WTC11 (cell line): ENCODE data around the gene LPAR3. TPM values are rescaled to one million over a fixed set of nuclear protein-coding genes. Genes with fewer than 3 reads are reported as not detected.

Source experiments
- ATAC-seq: fragments of 200-7000 bp; cut with Tn5 transposase; 2 replicates; pipeline ENCODE4 v1.10.0; 2021; ENCODE audit warnings: mild to moderate bottlenecking, moderate library complexity
- CTCF ChIA-PET: fragments of 300-600 bp; sonication (Branson Sonifier 250); formaldehyde crosslinking; loops from one replicate; lab custom pipeline; 2021; ENCODE audit warnings: antibody characterized with exemption; lab: Charles Lee
- POLR2A ChIA-PET: fragments of 350-600 bp; sonication (Branson Sonifier 250); formaldehyde crosslinking; loops from one replicate; lab custom pipeline; 2021; ENCODE audit warnings: antibody characterized with exemption; lab: Charles Lee
- DNase-seq: peaks from one replicate; pipeline ENCODE4 v3.0.0; 2021; ENCODE audit warnings: low spot score
- H3K27ac Mint-ChIP-seq: 2 replicates; pipeline ENCODE4 v1.8.0; 2021; ENCODE audit warnings: mixed read lengths
- H3K27me3 Mint-ChIP-seq: 2 replicates; pipeline ENCODE4 v1.8.0; 2021; ENCODE audit warnings: low read depth, mild to moderate bottlenecking, moderate library complexity, mixed read lengths
- H3K36me3 Mint-ChIP-seq: 2 replicates; pipeline ENCODE4 v1.8.0; 2021; ENCODE audit warnings: mixed read lengths
- H3K4me1 Mint-ChIP-seq: 2 replicates; pipeline ENCODE4 v1.8.0; 2022; ENCODE audit warnings: mixed read lengths
- H3K4me3 Mint-ChIP-seq: 2 replicates; pipeline ENCODE4 v1.8.0; 2021; ENCODE audit warnings: mild to moderate bottlenecking, moderate library complexity, mixed read lengths
- H3K9me3 Mint-ChIP-seq: 2 replicates; pipeline ENCODE4 v1.8.0; 2021; ENCODE audit warnings: mixed read lengths
- CREB1 ChIP-seq: sonication (generic); formaldehyde crosslinking; IDR thresholded peaks from 2 replicates; pipeline ENCODE4 v1.8.0; 2023; ENCODE audit warnings: mild to moderate bottlenecking, missing genetic modification reagents
- ETV6 ChIP-seq: sonication (generic); formaldehyde crosslinking; IDR thresholded peaks from 2 replicates; pipeline ENCODE4 v1.8.1; 2022; ENCODE audit warnings: mild to moderate bottlenecking, missing genetic modification reagents
- GABPB1 ChIP-seq: sonication (generic); formaldehyde crosslinking; IDR thresholded peaks from 2 replicates; pipeline ENCODE4 v1.8.1; 2023; ENCODE audit warnings: mild to moderate bottlenecking, missing genetic modification reagents
- PRDM15 ChIP-seq: sonication (generic); formaldehyde crosslinking; IDR thresholded peaks from 2 replicates; pipeline ENCODE4 v1.8.0; 2022; ENCODE audit warnings: missing genetic modification reagents
- ZNF423 ChIP-seq: fragments of 250-450 bp; sonication (Bioruptor Pico); IDR thresholded peaks from 2 replicates; pipeline ENCODE4 v2.1.2; 2022; ENCODE audit warnings: mild to moderate bottlenecking, moderate library complexity
- total RNA-seq: library from RNA; stranded (reverse); gene quantifications from 3 replicates; pipeline ENCODE4 v1.2.3, GENCODE V29; 2021
- TF ChIP-seq, protein P1 (sequence below): fragments of 250-450 bp; sonication (Bioruptor Pico); conservative IDR thresholded peaks from 2 replicates; pipeline ENCODE4 v1.9.0; 2021; ENCODE audit warnings: mild to moderate bottlenecking
- TF ChIP-seq, protein P2 (sequence below): sonication (generic); formaldehyde crosslinking; IDR thresholded peaks from 2 replicates; pipeline ENCODE4 v1.8.1; 2023; ENCODE audit warnings: mild to moderate bottlenecking, missing genetic modification reagents, borderline replicate concordance
- TF ChIP-seq, protein P3 (sequence below): sonication (generic); formaldehyde crosslinking; IDR thresholded peaks from 2 replicates; pipeline ENCODE4 v1.8.1; 2023; ENCODE audit warnings: mild to moderate bottlenecking, missing genetic modification reagents

Gene LPAR3
- total RNA-seq, 1 experiment from 2014 or later: 33.3 TPM

DNA sequence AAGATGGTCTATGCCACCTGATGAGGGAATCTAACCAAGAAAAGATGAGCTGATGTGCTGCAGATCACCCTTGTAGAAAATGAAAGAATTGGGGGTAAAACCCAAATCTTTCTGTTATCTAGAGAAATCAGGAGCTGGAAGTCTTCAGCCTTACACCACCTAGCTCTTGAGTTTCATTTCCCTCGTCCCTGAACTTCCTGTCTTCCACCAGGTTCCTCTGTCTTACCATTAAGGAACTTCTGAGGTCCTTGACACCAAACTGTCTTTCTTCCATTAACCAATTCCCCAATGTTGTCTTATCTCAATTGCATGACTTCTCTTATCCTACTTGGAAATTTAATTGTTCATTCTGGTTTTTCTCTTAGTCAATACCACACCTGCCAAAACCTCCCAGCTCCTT lies 31.5 kb downstream of the LPAR3 start:
- H3K27ac Mint-ChIP-seq: no peak overlapping the region
- peaks cover 8% of the 10 kb centered on the region for H3K4me1 Mint-ChIP-seq
- ChIA-PET CTCF (interaction anchor here (1.4 kb wide), 1 partner anchor 79 kb away, joined by 5 read pairs; no protein-coding TSS in a partner anchor), POLR2A (no interaction called here)
- DNase-seq: no peak
- H3K4me3 Mint-ChIP-seq: no peak overlapping the region
- TF ChIP-seq, protein P1, sequence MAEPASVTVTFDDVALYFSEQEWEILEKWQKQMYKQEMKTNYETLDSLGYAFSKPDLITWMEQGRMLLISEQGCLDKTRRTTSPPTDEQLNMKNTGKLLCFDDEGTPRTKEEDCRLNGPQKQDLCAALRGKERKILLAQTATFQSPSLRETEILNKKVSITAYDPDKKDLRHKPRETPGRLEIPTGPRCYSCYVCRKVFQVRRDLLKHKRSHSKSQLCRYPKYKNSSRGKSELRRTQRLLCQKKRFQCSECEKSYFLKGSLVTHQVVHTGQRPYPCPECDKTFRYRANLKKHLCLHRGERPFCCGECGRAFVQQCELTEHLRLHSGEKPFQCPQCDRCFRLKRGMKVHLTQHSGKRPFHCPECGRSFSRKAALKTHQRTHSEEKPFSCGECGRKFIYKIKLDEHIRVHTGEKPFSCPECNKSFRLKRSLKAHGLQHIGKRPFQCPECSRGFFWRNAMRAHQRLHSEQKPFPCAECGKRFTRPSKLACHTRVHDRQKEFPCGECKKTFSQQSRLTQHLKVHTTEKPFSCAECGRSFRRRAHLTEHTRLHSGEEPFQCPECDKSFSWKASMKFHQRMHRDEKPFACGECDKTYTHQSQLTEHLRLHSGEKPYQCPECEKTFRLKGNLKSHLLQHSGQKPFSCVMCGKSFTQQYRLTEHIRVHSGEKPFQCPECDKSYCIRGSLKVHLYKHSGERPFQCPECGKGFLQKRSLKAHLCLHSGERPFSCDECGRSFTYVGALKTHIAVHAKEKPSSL (CRISPR knock-in tag): no peak
- no peak for TF ChIP-seq ETV6 (CRISPR knock-in tag)
- no peak for TF ChIP-seq ZNF423
- no peak for ATAC-seq
- H3K27me3 Mint-ChIP-seq: no peaks in the 10 kb centered on the region
- peaks cover 31% of the 10 kb centered on the region for H3K36me3 Mint-ChIP-seq
- H3K9me3 Mint-ChIP-seq: no peaks in the 10 kb centered on the region

GRCh38 chr1:84859866-84860265 lies 33.1 kb downstream of the LPAR3 start:
- Mint-ChIP-seq H3K4me3 (no peak overlapping the region), H3K27ac (no peak overlapping the region), H3K27me3 (no peaks in the 10 kb centered on the region), H3K9me3 (no peaks in the 10 kb centered on the region), H3K4me1 (peaks cover 8% of the 10 kb centered on the region), H3K36me3 (peaks cover 24% of the 10 kb centered on the region)
- DNase-seq (no peak), ATAC-seq (no peak)
- CTCF ChIA-PET: interaction anchor here (1.9 kb wide), 1 partner anchor 77 kb away, joined by 7 read pairs; no protein-coding TSS in a partner anchor
- no peak for TF ChIP-seq ZNF423
- POLR2A ChIA-PET: no interaction called here

GRCh38 chr1:84857906-84858305 lies 35.1 kb downstream of the LPAR3 start:
- DNase-seq (no peak), ATAC-seq (no peak)
- Mint-ChIP-seq H3K4me1 (peaks cover 8% of the 10 kb centered on the region), H3K27me3 (no peaks in the 10 kb centered on the region), H3K4me3 (no peak overlapping the region), H3K27ac (no peak overlapping the region), H3K36me3 (peaks cover 12% of the 10 kb centered on the region), H3K9me3 (no peaks in the 10 kb centered on the region)
- ChIA-PET CTCF (interaction anchor here (1.3 kb wide), 1 partner anchor 87 kb away, joined by 3 read pairs; no protein-coding TSS in a partner anchor), POLR2A (interaction anchor here (0.7 kb wide), 1 partner anchor 35 kb away, joined by 7 read pairs; no protein-coding TSS in a partner anchor)
- TF ChIP-seq ETV6 (CRISPR knock-in tag) (no peak), PRDM15 (CRISPR knock-in tag) (no peak), CREB1 (CRISPR knock-in tag) (no peak), GABPB1 (CRISPR knock-in tag) (no peak)
- TF ChIP-seq, protein P2, sequence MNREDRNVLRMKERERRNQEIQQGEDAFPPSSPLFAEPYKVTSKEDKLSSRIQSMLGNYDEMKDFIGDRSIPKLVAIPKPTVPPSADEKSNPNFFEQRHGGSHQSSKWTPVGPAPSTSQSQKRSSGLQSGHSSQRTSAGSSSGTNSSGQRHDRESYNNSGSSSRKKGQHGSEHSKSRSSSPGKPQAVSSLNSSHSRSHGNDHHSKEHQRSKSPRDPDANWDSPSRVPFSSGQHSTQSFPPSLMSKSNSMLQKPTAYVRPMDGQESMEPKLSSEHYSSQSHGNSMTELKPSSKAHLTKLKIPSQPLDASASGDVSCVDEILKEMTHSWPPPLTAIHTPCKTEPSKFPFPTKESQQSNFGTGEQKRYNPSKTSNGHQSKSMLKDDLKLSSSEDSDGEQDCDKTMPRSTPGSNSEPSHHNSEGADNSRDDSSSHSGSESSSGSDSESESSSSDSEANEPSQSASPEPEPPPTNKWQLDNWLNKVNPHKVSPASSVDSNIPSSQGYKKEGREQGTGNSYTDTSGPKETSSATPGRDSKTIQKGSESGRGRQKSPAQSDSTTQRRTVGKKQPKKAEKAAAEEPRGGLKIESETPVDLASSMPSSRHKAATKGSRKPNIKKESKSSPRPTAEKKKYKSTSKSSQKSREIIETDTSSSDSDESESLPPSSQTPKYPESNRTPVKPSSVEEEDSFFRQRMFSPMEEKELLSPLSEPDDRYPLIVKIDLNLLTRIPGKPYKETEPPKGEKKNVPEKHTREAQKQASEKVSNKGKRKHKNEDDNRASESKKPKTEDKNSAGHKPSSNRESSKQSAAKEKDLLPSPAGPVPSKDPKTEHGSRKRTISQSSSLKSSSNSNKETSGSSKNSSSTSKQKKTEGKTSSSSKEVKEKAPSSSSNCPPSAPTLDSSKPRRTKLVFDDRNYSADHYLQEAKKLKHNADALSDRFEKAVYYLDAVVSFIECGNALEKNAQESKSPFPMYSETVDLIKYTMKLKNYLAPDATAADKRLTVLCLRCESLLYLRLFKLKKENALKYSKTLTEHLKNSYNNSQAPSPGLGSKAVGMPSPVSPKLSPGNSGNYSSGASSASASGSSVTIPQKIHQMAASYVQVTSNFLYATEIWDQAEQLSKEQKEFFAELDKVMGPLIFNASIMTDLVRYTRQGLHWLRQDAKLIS (CRISPR knock-in tag): no peak
- TF ChIP-seq, protein P3, sequence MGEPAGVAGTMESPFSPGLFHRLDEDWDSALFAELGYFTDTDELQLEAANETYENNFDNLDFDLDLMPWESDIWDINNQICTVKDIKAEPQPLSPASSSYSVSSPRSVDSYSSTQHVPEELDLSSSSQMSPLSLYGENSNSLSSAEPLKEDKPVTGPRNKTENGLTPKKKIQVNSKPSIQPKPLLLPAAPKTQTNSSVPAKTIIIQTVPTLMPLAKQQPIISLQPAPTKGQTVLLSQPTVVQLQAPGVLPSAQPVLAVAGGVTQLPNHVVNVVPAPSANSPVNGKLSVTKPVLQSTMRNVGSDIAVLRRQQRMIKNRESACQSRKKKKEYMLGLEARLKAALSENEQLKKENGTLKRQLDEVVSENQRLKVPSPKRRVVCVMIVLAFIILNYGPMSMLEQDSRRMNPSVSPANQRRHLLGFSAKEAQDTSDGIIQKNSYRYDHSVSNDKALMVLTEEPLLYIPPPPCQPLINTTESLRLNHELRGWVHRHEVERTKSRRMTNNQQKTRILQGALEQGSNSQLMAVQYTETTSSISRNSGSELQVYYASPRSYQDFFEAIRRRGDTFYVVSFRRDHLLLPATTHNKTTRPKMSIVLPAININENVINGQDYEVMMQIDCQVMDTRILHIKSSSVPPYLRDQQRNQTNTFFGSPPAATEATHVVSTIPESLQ: no peak
